ENCODE measurements around the gene MUC6.

The MUC6 gene

DNA sequence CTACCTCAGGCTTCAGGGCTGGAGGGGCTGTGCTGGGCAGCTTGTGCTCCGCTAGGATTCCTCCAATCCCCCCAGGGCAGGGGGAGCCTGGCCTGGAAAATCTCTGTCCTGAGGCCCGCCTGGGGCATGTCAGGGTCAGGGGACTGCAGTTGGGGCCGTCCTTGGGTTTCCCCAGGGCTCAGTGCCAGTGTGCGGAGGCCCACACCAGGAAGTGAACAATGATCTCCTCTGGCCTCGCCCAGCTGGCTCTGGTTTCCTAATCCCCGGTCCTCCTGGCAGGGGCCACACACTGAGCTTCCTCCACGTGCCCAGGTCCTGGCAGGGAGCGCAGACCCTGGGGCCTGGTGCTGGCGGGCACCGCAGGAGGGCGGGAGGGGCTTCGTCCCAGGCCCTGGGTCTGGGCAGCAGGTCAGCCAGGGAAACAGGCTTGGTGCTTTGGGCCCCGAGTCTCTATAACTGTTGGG is 36.8 kb upstream of the MUC6 start:
- DNase-seq (ENCODE audit: low spot score): no peak

DNA sequence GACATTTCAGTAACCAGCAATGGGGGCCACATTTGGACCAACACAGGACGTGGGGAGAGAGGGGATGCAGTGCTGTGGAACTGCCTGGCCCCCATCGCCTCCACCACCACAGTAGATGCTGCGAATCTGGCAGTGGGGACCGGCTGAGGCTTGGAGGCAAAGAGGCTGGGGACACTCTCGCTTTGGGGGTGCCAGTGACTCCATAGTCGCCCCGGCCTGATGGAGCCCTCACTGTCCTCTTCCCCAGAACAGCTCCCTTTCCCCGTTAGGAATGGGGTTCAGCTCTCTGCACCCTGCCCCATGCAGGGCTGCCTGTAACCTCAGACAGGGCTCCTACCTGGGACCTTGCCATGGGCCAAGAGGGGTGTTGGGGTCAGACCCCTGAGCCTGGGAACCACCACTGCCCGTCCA is 36.3 kb upstream of the MUC6 start:
- no peak for DNase-seq (ENCODE audit: low spot score)

DNA sequence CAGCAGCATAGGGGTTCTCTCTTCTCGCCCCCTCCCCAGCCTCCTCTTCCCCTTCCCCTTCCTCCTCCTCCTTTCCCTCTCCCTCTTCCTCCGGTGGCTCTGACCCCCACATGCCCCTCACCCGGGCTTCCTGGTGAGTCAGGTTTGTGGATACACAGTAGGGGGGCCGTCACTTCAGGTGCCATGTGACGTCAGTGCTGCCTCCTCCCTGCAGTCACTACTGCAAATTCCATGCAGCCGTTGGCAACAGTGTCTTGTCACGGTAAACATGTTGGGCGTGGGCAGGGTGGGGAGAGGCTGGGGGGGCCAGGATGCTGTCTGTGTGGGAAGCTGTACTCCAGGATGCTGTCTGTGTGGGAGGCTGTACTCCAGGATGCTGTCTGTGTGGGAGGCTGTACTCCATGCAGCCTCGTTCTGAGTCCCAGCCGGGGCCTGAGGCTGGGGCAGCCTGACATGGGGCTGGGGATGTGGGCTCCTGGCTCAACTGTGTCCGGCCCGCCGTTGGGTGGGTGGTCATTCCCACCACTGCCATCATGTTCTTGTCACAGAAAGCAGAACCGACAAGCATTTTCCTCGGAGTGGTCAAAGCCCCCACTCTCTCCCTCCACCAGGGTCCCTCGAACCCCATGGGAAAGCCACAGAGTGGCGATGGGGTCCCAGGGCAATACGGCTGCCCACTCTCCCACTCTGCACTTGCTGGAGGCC is 35.8 kb upstream of the MUC6 start:
- DNase-seq (ENCODE audit: low spot score): no peak

DNA sequence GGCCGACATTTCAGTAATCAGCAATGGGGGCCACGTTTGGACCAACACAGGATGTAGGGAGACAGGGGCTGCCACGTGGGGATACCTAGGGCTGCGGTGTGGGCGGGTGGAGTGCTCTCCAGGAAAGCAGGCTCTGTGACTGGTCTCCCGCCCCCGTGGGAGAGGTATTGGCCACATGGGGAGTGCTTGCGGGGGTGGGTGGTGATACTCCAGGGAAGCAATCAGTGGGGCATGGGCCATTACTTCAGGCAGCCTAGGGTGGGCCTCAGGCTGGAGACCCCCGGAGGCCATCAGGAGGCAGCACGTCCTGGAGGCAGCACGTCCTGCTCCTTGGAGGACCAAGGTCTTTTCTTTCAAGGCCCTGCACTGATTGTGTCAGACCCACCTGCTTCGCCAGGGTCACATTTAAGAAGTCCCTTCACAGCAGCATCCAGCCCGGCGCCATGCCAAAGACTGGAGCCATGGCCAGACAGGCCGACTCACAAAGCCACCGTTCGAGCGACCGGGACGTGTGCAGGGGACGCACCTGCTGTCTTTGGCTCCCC is 35.1 kb upstream of the MUC6 start:
- DNase-seq (ENCODE audit: low spot score): no peak

DNA sequence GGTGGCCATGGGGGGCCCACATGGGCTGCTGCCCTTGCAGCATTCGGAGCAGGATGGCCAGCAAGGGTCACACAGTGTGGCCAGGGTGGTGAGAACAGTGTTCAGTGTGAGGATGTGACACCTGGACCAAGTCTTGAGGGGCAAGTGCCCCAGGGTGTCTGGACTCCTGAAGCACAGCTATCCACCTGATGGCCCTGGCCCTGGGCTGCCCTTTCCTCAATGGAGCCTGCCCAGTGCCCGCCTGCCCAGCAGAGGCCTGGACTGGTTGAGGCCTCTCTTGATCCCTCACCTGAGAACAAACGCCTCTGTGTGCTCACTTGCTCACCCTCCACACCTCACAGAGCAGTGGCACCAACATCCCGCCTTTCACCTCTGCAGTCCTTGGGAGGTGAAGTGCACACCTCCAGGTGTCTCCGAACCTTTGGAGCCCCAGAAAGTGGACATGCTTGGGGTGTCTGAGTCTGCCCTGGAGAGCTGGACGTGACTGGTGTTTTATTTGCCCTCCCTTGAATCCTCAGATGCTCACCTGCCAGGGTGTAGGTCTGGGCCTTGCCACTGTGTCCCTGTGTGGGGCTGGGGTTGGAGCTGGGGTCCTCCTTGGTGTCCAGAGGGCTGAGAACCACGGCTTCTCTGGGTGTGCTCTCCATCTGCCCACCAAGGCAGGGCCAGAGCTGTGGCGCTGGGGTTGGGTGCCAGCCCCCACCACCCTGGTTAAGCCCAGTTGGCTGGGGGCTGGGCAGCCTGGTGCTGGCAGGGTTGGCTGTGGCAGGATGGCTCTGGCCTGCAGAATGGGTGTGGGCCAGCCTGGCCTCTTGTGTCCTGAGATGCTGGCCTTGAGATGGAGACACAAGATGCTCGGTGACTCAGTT is 34.3 kb upstream of the MUC6 start:
- no peak for DNase-seq (ENCODE audit: low spot score)

DNA sequence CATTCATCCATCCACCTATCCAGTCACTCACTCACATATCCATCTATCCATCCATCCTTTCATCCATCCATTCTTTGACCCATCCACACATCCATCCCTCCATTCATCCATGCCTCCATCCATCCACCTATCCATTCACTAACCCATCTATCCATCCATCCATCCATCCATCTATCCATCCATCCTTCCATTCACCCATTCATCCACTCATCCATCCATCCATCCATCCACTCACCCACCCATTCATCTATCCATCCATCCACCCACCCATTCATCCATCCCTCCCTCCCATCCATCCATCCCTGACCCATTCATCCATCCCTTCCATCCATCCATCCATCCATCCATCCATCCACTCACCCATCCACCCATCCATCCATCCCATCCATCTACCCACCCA is 33.2 kb upstream of the MUC6 start:
- DNase-seq (ENCODE audit: low spot score): no peak

DNA sequence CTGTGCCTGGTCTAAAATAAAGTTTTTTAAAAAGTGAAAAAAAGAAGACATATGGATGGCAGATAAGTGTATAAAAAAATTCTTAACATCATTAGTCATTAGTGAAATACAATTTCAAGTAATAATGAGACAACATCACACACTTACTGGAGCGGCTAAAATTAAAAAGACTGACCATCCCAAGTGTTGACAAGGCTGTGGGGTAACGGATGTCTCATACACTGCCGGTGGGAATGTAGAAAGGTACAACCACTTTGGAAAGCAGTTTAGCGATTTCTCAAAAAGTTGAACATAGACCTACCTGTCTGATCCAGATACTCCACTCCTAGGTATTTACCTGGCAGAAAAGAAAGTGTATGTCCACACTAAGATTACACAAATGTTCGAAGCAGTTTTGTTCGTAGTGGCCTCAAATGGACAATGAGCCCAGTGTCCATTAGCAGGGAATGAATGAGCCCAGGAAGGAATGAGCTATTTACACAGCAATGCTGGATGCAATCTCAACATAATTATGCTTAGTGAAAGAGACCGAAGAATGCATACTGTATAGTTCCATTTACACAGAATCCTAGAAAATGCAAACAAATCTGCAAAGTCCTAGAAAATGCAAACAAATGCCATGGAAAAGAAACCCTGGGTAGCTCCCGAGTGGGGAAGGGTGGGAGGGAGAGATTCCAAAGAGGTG is 31.4 kb upstream of the MUC6 start:
- DNase-seq (ENCODE audit: low spot score): no peak

DNA sequence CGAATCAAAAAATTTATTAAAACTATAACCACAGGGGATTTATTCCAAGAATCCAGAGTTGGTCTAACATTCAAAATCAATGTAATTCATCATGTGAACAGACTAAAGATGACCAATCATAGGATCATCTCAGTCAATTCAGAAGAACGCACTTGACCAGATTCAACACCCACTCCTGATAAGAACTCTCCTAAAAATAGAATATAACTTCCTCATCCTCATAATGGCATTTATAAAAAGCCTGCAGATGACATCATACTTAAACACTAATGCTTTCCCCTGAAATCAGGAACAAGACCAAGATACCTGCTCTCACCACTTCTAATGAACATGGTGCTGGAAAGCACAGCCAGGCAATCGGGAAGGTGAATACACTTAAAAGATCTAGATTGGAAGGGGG is 27.6 kb upstream of the MUC6 start:
- DNase-seq (ENCODE audit: low spot score): no peak

DNA sequence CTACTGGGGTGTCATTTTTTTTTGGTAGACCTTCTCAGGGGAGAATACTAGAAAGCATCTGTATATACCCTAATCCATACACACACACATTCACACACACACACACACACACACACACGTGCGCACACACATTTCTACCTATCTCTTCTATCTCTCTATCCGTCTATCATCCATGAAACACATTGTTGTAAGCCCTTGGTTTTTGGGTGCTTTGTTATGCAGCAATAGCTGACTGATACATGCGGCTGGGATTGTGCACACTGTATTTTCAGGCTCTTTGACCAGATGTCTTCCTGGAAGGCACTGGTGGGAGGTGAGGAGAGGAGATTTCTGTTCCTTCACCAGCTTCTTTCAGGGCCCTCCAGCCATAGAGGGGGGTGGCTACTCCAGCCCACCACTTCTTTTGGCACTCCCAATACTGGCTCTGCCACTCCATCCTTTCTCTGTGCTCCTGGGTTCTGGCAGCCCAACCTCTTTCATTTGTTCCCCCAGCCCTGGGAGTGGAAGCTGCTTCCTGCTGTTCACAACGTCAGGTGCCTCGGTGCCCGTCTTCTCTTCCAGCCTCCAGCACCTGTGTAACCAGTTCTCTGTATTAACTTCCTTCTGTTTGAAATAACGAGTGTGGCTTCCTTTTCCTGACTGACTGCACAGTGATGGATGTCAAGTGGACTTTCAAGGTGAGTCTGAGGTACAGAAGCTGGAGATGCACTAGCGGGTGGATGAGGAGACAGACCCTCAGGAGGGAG is 25.7 kb upstream of the MUC6 start:
- DNase-seq (ENCODE audit: low spot score): no peak

DNA sequence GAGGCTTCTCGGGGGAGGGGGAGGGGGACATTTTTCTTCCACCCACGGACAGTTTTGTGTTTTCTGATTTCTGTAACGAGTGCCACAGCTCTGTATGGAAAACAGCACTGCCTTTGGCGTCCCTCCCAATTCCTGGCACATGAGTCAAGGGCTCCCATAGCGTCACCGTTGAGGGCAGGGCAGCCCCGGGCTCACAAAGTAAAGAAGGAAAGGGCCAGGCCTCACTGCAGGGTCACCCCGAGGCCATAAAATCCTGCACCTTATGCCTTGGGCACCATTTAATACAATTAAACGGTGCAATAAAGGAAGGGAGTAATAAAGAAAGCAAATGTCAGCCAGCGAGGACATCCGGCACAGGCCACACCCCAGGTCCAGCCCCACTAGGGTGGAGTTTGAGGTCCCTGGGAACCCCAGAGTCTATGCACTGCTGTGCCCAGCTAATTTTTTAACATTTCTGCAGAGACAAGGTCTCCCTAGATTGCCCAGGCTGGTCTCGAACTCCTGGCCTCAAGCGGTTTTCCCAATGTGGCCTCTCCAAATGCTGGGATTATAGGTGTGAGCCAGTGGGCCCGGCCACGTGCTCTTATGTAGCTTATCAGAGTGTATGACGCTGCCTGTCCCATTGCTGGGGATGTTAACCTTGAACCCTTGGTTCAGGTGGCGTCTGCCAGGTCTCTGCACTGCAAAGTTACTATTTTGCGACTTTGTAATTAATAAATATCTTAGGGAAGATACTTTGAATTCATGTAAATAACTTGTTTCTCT is 24.5 kb upstream of the MUC6 start:
- no peak for DNase-seq (ENCODE audit: low spot score)

DNA sequence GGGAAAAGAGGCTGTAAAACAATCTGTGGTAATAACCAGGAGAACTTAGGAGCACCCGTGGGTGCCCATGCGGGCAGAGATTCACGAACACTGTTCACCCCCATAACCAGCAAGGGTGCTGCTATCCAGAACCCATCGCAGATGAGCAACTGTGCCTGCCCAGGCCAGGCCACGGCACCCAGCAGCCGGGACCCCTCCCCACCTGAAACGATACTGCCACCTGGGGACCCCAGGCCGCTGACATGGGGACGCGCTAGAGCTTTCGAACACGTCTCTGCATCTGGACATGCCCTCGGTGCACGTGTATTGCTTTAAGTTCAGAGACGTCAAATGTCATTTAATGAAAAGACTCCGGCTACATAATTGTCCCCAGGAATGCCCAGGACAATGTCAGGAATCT is 23.9 kb upstream of the MUC6 start:
- no peak for DNase-seq (ENCODE audit: low spot score)

DNA sequence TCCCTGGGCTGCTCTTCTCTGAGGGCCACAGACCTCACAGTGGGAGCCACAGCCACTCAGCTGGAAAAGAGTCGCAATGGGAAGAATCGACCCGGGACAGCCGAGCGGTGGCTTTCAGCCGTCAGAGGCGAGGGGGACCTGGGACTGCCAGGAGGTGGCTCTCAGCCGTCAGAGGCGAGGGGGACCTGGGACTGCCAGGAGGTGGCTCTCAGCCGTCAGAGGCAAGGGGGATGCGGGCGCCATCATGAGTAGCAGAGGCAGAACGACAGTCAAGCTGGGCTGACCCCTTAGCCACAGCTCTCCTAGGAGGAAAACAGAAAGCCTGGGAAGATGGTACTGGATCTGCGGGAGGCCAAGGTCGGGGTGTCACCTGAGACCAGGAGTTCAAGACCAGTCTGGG is 23.2 kb upstream of the MUC6 start:
- no peak for DNase-seq (ENCODE audit: low spot score)

DNA sequence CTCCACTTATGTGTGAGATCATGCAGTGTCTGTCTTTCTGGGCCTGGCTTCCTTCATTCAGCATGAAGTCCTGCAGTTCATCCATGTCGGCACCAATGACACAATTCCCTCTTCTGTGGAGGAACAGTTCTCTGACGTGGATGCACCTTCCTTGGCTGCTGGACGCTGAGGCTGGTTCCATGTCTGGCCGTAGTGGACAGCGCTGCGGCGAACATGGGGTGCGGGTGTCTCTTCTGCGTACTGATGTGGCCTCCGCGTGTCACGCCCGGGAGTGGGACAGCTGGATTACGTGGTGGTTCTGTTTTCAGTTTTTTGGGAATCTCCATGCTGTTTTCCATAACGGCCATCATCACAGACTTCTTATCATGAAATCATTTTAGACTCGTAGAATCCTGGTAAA is 21.3 kb upstream of the MUC6 start:
- no peak for DNase-seq (ENCODE audit: low spot score)

DNA sequence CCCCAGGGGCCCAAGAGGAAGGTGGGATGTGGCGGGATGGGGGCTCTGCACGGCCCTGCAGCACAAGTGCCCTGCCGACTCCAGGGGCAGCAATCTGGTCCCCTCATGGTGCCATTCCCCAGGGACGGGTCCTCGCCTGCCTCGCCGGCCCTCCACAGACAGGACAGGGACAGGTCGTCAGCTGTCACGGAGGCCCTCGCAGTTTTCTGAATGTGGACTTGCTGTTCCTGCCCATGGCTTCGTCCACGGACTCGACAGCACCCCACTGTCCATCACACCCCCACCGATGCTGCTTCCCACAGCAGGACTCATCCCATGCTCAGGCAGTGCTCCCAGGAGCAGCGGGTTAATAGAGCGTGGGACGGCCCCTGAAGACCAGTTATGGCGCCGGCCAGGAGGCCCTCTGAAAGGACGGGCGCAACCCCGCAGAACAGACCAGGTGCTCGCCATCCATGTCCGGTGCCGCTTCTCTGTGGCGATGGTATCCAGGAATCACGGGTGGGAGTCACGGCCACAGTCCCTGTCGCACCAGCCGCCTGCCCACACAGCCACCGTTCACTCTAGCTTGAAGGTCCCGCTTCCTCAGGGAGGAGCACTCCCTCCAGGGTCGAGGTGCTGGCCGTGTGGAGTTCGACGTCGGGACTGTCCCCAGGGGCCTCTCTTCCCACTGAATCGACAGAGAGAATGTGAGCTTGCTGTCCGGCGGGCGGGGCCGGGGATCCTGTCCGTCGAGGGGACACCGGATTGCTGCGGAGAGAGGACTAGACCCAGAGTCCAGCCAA is 19.7 kb upstream of the MUC6 start:
- DNase-seq (ENCODE audit: low spot score): no peak

DNA sequence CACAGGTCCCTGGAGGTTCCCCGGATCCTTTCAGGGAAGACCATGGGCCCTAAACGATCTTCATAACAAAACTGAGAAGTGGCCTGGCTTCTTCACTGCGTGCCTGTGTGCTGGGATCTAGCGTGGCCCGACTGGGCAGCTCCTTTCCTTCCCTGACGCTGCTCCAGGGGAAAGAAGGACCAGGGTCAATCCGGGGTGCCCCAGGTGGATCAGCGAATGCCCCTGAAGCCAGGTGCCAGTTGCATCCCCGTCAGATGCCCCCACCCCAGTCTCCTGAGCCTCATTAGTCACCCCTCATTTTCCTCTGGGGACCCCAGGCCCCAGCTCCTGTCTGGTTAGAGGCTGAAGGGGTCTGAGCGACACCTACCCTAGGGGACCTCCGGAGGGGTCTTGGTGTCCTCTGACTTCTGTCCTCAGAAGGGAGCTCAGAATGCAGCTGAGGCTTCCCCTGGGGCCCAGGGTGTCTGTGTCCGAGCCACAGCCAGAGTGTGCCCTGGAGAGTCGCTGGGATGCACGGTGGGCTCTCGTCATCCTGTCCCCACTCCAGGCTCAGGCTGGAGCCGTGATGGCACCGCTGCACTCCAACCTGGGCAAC is 18.7 kb upstream of the MUC6 start:
- no peak for DNase-seq (ENCODE audit: low spot score)

DNA sequence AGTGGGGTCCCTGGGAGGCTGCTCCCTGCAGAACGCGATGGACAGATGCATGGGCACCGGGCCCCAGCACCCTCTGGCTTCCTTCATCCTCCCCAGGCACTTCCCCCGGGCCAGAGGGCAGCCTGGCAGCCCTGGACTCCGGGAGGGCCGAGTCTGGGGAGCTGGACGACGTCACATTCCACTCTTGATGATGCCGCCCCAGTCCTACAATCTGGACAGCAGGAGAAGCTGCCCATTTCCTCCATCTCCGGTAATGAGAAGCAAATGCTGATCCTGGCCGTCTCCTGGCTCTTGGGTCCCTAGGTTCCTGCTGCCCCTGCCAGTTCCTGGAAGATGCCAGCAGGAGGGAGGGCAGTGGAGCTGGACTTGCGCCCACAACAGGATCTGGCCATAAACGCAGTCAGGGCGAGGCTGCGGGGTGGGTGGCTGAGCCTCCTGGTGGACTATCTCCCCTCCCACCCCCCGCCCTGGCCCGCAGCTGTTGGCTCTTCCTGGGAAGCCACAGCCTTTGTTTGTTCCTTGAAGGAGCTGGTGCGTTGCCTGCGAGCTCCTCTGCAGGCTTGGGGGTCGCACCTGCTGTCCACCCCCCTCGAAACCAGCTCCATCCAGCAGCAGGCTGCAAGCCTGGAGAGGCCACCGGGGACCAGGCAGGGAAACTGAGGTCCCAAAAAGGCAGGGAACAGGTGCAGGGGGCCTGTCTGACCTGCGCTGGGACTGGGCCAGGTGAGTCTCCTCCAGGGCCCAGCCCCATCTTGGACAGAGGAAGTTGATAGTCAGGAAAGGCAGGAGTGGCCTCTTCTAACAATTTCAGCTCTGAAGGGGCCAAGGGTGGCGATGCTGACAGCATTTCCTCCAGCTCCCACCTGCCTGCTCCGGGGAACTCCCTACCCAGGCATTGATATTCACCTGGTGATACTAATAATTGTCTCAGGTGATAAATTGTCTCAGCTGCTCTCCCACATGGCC is 17.9 kb upstream of the MUC6 start:
- no peak for DNase-seq (ENCODE audit: low spot score)

DNA sequence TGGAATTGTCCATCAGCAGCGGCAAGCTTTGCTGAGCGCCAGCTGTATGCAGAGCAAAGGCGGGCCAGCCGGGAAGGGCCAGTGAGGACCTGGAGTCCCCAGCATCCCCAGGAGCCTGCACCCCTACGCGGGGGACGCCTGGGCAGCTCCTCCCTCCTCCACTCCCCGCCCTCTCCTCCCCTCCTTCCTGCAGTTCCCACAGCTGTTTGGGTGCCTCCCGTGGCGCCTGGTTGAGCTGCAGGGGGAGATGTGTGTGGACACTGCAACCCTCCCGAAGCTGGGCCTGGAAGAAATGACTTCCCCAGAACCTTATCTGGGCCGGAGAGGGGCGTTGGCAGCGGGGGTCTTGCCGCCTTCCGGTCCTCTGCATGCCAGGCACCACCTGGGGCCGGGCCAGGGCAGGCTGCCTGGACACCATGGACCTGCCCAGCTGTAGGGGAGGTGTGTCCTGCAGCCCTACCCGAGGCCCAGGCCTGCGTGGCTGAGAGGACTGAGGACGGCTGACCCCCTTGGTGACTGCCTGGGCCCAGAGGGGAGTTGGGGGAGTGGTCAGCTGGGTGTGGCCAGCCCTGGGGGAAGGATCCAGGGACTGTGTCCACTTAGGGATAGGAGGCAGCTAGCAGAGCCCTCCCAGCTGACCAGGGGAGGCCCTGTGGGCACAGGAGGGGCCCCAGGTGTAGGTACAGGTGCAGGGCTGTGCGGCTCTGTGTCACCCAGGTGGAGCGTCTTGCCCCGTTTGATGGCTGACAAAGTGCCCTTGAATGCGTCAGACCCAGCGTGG is 16.8 kb upstream of the MUC6 start:
- DNase-seq (ENCODE audit: low spot score): no peak

All from CD4-positive, alpha-beta T cell treated with Interleukin-15 for 4 hours (primary cell).